ENCODE data around the gene SULT1C4.

DNA sequence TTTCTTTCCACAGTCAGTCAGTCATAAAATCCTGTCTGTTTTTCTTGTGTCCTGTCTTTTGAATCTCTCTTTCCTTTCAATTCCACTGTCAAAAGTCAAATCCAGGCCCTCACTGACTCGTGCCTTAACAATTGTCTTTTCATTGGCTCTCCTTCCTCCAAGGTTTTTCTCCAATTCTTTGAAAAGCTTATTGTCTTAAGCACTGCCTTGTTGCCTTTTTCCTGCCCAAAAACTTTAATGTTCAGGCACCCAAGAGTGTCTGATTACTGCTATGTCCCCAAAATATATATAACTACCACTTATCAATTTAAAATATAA, 13.9 kb upstream of the SULT1C4 start:
- no peak for TF ChIP-seq POLR2AphosphoS5 (IDR thresholded peaks at IDR 0.05; ENCODE audit: low read depth, low read length)
- TF ChIP-seq, protein P1, sequence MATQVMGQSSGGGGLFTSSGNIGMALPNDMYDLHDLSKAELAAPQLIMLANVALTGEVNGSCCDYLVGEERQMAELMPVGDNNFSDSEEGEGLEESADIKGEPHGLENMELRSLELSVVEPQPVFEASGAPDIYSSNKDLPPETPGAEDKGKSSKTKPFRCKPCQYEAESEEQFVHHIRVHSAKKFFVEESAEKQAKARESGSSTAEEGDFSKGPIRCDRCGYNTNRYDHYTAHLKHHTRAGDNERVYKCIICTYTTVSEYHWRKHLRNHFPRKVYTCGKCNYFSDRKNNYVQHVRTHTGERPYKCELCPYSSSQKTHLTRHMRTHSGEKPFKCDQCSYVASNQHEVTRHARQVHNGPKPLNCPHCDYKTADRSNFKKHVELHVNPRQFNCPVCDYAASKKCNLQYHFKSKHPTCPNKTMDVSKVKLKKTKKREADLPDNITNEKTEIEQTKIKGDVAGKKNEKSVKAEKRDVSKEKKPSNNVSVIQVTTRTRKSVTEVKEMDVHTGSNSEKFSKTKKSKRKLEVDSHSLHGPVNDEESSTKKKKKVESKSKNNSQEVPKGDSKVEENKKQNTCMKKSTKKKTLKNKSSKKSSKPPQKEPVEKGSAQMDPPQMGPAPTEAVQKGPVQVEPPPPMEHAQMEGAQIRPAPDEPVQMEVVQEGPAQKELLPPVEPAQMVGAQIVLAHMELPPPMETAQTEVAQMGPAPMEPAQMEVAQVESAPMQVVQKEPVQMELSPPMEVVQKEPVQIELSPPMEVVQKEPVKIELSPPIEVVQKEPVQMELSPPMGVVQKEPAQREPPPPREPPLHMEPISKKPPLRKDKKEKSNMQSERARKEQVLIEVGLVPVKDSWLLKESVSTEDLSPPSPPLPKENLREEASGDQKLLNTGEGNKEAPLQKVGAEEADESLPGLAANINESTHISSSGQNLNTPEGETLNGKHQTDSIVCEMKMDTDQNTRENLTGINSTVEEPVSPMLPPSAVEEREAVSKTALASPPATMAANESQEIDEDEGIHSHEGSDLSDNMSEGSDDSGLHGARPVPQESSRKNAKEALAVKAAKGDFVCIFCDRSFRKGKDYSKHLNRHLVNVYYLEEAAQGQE (IDR thresholded peaks at IDR 0.05; ENCODE audit: insufficient read depth in 1 of 2, low read depth in 2 of 2, low read length in 2 of 2) = no peak
- no peak for TF ChIP-seq SIN3A (IDR thresholded peaks at IDR 0.05; ENCODE audit: borderline replicate concordance, insufficient read depth, low read length)

All from PFSK-1 (cell line).